ENCODE measurements around the gene ACOT12.

ACOT12 gene

DNA sequence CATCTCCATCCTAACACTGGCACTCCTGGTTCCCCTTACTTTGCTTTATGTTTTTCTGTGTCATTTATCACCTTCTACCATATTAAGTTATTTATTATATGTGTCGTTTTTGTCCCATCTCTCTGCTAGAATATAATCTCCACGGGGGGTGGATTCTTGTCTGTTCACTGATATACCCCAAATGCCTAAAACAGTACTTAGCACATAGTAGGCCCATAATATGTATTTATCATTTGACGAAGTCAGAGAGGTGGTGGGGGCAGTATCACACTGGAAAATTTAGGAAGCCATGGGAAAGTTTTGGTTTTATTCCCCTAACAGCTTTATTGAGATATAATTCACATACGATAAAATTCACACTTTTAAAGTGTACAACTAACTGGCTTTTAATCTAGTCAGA lies 78.1 kb downstream of the ACOT12 start:
- Histone ChIP-seq H3K27ac (ENCODE audit: low read depth, low read length) (0 out of 2 replicates have a peak overlapping the region, but pooled peaks have one; percentile 16), H3K4me3 (ENCODE audit: low read depth, low read length) (no peak overlapping the region), H3K36me3 (ENCODE audit: insufficient read depth, low read length) (peaks cover 26% of the 10 kb centered on the region), H3K27me3 (ENCODE audit: insufficient read depth, low read length) (no peaks in the 10 kb centered on the region), H3K4me1 (ENCODE audit: control insufficient read depth, insufficient read depth, low read length, unreplicated experiment) (peaks cover 8% of the 10 kb centered on the region), H3K79me2 (ENCODE audit: control insufficient read depth, insufficient read depth, low read length, unreplicated experiment) (no peaks in the 10 kb centered on the region), H2AFZ (ENCODE audit: low read length, unreplicated experiment) (no peak overlapping the region)

DNA sequence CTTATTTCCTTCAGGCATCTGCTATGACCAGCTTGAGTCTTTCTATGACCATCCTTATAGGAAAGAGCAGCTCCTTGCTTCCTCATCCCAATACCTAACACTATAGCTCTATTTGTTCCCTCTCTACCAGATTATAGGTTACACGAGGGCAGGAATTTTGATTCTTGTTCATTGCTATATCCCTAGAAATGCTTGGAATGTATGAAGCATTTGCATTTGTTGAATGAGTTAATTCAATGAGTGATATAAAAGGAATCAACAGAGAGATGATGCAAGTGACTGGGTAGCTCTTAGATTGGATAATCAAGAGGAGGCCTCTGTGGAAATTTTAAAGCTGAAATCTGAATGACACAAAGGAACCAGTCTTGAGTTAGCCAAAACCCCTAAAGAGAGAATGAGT lies 78.6 kb downstream of the ACOT12 start:
- H3K27ac ChIP-seq (ENCODE audit: low read depth, low read length): peak overlapping the region; percentile 42
- peaks cover 8% of the 10 kb centered on the region for H3K4me1 ChIP-seq (ENCODE audit: control insufficient read depth, insufficient read depth, low read length, unreplicated experiment)

DNA sequence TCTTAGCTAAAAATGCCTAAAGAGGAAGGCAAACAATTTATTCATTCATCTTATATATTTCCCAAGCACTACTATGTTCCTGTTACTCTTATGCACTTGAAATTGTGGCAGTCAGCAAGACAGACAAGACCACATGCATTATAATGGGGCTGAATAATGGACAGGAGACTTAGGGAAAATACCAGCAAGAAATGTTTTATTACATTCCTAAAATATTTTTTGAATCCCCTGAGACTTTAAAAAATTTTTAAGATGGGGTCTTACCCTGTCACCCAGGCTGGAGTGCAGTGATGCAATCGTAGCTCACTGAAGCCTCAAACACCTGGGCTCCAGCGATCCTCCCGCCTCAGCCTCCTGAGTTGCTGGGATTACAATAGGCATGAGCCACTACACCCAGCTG lies 79.4 kb downstream of the ACOT12 start:
- Histone ChIP-seq H3K4me3 (ENCODE audit: low read depth, low read length) (no peak overlapping the region), H3K36me3 (ENCODE audit: insufficient read depth, low read length) (peaks cover 30% of the 10 kb centered on the region), H3K27ac (ENCODE audit: low read depth, low read length) (no peak overlapping the region), H3K79me2 (ENCODE audit: control insufficient read depth, insufficient read depth, low read length, unreplicated experiment) (no peaks in the 10 kb centered on the region), H3K4me1 (ENCODE audit: control insufficient read depth, insufficient read depth, low read length, unreplicated experiment) (peaks cover 8% of the 10 kb centered on the region), H2AFZ (ENCODE audit: low read length, unreplicated experiment) (no peak overlapping the region), H3K27me3 (ENCODE audit: insufficient read depth, low read length) (no peaks in the 10 kb centered on the region)

More for the DNA sequence above, 78.6 kb downstream of the ACOT12 start:
- H2AFZ ChIP-seq (ENCODE audit: low read length, unreplicated experiment): no peak overlapping the region
- H3K27me3 ChIP-seq (ENCODE audit: insufficient read depth, low read length): no peaks in the 10 kb centered on the region
- no peak overlapping the region for H3K4me3 ChIP-seq (ENCODE audit: low read depth, low read length)
- H3K36me3 ChIP-seq (ENCODE audit: insufficient read depth, low read length): peaks cover 30% of the 10 kb centered on the region
- H3K79me2 ChIP-seq (ENCODE audit: control insufficient read depth, insufficient read depth, low read length, unreplicated experiment): no peaks in the 10 kb centered on the region

DNA sequence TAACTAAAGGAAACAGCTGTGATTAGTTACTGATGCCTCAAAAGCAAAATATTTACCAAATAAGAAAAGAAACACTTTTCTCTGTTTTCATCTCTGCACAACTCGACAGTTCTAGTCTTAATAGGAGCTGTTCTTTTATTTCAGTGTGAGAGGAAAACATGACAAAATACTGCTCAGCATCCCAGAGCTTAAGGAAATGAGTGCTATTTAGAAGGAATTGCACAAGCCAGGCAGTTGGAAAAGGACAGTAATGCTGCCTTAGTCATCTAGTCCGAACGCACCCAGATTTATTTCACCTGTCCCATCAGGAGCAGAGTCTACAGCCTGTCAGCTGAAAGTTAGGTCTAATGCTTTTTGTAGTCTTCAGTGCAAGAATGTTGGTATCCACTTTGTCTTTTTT lies 80.2 kb downstream of the ACOT12 start:
- Histone ChIP-seq H3K27me3 (ENCODE audit: insufficient read depth, low read length) (no peaks in the 10 kb centered on the region), H2AFZ (ENCODE audit: low read length, unreplicated experiment) (no peak overlapping the region), H3K4me3 (ENCODE audit: low read depth, low read length) (no peak overlapping the region), H3K27ac (ENCODE audit: low read depth, low read length) (no peak overlapping the region), H3K36me3 (ENCODE audit: insufficient read depth, low read length) (peaks cover 38% of the 10 kb centered on the region), H3K79me2 (ENCODE audit: control insufficient read depth, insufficient read depth, low read length, unreplicated experiment) (no peaks in the 10 kb centered on the region), H3K4me1 (ENCODE audit: control insufficient read depth, insufficient read depth, low read length, unreplicated experiment) (peaks cover 8% of the 10 kb centered on the region)

DNA sequence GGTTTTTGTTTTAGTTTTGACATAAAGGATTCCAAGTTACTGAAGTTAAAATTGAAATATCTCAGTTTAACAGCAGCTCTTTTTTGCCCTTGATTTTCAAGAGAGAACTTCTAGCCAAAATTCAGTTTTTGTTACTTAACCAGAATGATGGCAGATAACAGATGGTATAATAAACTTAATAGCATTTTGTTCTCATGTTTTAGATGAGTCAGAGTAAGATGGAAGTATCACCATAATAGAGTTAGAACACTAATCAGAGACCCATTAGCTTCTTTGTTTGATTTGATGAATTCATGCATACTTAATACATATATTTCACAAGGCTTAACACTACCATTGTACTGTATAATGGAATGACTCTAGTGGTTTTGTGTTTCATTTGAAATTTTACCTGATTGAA lies 80.7 kb downstream of the ACOT12 start:
- no peaks in the 10 kb centered on the region for H3K79me2 ChIP-seq (ENCODE audit: control insufficient read depth, insufficient read depth, low read length, unreplicated experiment)
- no peak overlapping the region for H3K4me3 ChIP-seq (ENCODE audit: low read depth, low read length)
- no peaks in the 10 kb centered on the region for H3K27me3 ChIP-seq (ENCODE audit: insufficient read depth, low read length)
- peaks cover 8% of the 10 kb centered on the region for H3K4me1 ChIP-seq (ENCODE audit: control insufficient read depth, insufficient read depth, low read length, unreplicated experiment)
- peaks cover 38% of the 10 kb centered on the region for H3K36me3 ChIP-seq (ENCODE audit: insufficient read depth, low read length)
- no peak overlapping the region for H2AFZ ChIP-seq (ENCODE audit: low read length, unreplicated experiment)
- H3K27ac ChIP-seq (ENCODE audit: low read depth, low read length): no peak overlapping the region

DNA sequence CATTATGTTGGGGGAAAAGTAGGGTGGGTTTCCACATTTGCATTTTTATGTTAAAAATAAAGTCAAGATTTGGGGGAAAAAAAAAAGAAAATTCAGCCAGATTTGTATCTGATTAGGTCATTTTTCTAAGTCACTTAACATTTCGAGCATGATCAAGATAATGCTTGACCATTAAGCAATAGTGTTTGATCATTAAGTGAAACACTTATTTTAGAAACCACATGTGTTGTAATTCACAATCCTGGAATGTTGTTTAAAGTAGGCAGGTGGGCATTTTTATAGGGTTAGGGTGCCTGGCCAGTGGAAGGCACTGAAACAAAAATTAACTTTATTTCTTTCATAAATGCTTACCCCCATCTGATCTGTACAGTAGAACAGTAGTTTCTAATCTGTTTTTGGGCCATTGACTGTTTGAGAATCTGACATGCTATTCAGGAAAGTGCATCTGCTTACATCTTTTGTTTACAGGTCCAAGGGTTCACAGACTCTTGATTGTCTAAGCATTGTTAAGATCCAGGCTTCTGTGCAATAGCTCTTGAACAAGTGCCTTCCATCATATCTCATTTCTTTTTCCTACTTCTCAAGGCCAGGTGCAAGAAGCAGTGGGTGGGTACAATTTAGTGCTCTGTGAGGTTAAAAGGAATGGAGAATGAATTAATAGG lies 83.4 kb downstream of the ACOT12 start:
- Histone ChIP-seq H3K27me3 (ENCODE audit: insufficient read depth, low read length) (no peaks in the 10 kb centered on the region), H3K27ac (ENCODE audit: low read depth, low read length) (no peak overlapping the region), H2AFZ (ENCODE audit: low read length, unreplicated experiment) (no peak overlapping the region), H3K4me3 (ENCODE audit: low read depth, low read length) (no peak overlapping the region), H3K4me1 (ENCODE audit: control insufficient read depth, insufficient read depth, low read length, unreplicated experiment) (peaks cover 8% of the 10 kb centered on the region), H3K36me3 (ENCODE audit: insufficient read depth, low read length) (peaks cover 38% of the 10 kb centered on the region), H3K79me2 (ENCODE audit: control insufficient read depth, insufficient read depth, low read length, unreplicated experiment) (peaks cover 7% of the 10 kb centered on the region)

DNA sequence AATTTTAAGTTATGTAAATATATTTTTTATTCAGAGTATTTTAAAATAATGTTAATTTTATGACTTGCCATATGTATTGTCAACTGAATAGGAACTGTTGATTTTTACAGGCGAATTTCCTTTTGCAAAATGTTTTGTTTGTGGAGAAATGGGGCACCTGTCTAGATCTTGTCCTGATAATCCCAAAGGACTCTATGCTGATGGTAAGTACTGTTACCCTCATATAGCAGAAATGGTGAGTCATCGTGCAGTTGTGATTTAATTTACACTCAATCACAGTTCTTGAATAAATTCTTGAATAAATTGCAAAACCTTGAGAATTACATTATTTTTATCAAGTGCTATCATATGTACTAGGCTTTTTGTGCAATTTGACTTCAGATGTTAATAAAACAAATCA lies 85.1 kb downstream of the ACOT12 start:
- no peaks in the 10 kb centered on the region for H3K27me3 ChIP-seq (ENCODE audit: insufficient read depth, low read length)
- peaks cover 3% of the 10 kb centered on the region for H3K4me1 ChIP-seq (ENCODE audit: control insufficient read depth, insufficient read depth, low read length, unreplicated experiment)
- H3K79me2 ChIP-seq (ENCODE audit: control insufficient read depth, insufficient read depth, low read length, unreplicated experiment): peaks cover 22% of the 10 kb centered on the region
- H3K4me3 ChIP-seq (ENCODE audit: low read depth, low read length): no peak overlapping the region
- H3K36me3 ChIP-seq (ENCODE audit: insufficient read depth, low read length): peaks cover 46% of the 10 kb centered on the region
- no peak overlapping the region for H3K27ac ChIP-seq (ENCODE audit: low read depth, low read length)
- H2AFZ ChIP-seq (ENCODE audit: low read length, unreplicated experiment): no peak overlapping the region

DNA sequence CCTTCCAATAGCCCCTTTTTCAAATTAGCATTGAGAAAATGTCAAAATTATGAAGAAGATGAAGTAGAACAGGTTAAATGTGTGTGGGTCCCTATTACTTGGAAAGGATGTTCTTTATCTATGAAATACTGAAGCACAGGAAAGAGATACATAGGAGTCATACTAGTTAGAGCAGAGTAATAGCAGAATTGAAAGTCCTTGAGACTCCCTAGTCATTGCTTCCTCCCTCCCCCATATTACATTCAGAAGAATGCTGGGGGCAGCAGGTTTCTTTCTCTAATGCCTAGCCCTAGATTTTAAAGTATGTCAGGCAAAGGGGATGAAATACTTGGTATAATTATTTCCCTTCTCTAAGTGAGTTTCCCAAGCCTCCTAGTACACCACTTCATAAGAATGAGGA lies 88.1 kb downstream of the ACOT12 start:
- no peak overlapping the region for H3K4me3 ChIP-seq (ENCODE audit: low read depth, low read length)
- no peak overlapping the region for H2AFZ ChIP-seq (ENCODE audit: low read length, unreplicated experiment)
- peaks cover 50% of the 10 kb centered on the region for H3K79me2 ChIP-seq (ENCODE audit: control insufficient read depth, insufficient read depth, low read length, unreplicated experiment)
- H3K4me1 ChIP-seq (ENCODE audit: control insufficient read depth, insufficient read depth, low read length, unreplicated experiment): peaks cover 13% of the 10 kb centered on the region
- peaks cover 19% of the 10 kb centered on the region for H3K36me3 ChIP-seq (ENCODE audit: insufficient read depth, low read length)
- H3K27ac ChIP-seq (ENCODE audit: low read depth, low read length): no peak overlapping the region
- H3K27me3 ChIP-seq (ENCODE audit: insufficient read depth, low read length): no peaks in the 10 kb centered on the region

DNA sequence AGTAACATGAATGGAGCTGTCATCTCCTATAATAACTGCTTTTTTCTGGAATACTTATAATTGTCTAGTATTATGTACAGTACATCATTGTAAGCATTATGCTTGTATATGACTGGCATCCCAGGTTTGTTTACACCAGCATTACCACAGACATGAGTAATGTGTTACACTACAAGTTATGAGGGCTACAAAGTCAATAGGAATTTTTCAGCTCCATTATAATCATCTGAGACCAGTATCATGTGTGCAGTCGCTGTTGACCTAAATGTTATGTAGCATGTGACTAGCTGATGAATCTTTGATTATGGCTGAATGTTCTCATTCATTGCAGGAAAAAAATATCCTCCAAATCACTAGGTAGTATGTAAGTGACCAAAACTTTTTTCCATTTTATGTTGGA lies 90.4 kb downstream of the ACOT12 start:
- H2AFZ ChIP-seq (ENCODE audit: low read length, unreplicated experiment): no peak overlapping the region
- H3K4me1 ChIP-seq (ENCODE audit: control insufficient read depth, insufficient read depth, low read length, unreplicated experiment): peaks cover 26% of the 10 kb centered on the region
- peaks cover 59% of the 10 kb centered on the region for H3K79me2 ChIP-seq (ENCODE audit: control insufficient read depth, insufficient read depth, low read length, unreplicated experiment)
- H3K4me3 ChIP-seq (ENCODE audit: low read depth, low read length): no peak overlapping the region; the same call in 1 of the 2 replicates
- peak overlapping the region; percentile 25; the same call in 1 of the 2 replicates for H3K27ac ChIP-seq (ENCODE audit: low read depth, low read length)
- H3K36me3 ChIP-seq (ENCODE audit: insufficient read depth, low read length): peaks cover 8% of the 10 kb centered on the region; the same call in 1 of the 2 replicates
- no peaks in the 10 kb centered on the region for H3K27me3 ChIP-seq (ENCODE audit: insufficient read depth, low read length)

DNA sequence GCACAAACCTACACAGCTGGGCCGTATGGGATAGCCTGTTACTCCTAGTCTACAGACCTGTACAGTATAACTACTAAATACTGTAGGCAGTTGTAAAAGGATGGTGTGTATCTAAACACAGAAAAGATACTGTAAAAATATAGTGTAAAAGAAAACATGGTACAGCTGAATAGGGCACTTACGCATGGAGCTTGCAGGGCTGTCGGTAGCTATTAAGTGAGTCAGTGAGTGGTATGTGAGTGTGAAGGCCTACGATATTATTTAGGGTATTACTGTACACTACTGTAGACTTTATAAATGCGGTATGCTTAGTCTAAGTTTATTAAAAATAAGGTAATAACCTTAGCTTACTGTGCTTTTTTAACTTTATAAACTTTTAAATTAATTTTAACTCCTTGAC lies 91.3 kb downstream of the ACOT12 start:
- Histone ChIP-seq H2AFZ (ENCODE audit: low read length, unreplicated experiment) (no peak overlapping the region), H3K36me3 (ENCODE audit: insufficient read depth, low read length) (peaks cover 8% of the 10 kb centered on the region; the same call in 1 of the 2 replicates), H3K4me3 (ENCODE audit: low read depth, low read length) (peak overlapping the region; percentile 88), H3K4me1 (ENCODE audit: control insufficient read depth, insufficient read depth, low read length, unreplicated experiment) (peaks cover 26% of the 10 kb centered on the region), H3K79me2 (ENCODE audit: control insufficient read depth, insufficient read depth, low read length, unreplicated experiment) (peaks cover 63% of the 10 kb centered on the region), H3K27ac (ENCODE audit: low read depth, low read length) (no peak overlapping the region; the same call in 1 of the 2 replicates), H3K27me3 (ENCODE audit: insufficient read depth, low read length) (no peaks in the 10 kb centered on the region)

DNA sequence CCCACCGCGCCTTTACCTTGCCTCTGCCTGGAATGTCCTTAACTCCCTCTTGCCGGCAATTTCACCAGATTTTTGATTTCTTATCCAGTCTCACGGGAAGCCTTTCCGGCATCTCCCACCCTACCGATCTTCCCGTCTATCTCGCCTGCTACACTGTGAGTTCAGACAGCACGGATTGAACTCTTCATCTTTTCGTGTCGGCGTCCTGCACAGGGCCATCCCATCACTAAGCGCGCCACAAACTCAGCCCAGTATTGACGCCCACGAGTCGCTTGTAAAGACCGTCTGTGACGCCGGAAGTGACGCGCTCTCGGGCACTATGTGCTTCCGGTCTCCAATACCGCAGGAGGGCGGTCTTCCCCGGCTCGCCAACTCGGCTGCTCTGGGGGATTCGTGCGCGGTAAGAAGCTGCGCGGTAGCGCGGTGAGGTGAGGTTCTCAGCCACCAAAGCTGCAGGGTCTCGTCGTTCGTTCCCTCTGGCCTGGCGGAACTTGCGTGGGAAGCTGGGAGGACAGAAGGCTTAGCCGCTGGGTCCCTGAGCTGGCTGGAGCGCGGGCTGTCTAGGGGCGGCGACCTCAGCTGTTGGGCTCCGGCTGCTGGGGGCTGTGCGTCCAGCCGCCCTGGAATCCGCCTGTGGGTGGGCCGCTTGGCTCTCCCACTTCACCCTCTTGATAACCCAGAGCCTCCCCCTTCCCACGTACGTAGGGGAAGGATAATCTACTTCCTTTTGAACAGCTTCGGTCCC lies 92.5 kb downstream of the ACOT12 start, which contains the start of gene ZCCHC9:
TSS of gene ZCCHC9 (plus strand) at position 317 of the 745 bp plus-strand sequence. CDS start 3,171 bp downstream, outside the sequence.
- peak within 1 kb of the TSS; percentile 88 for H3K4me3 ChIP-seq (ENCODE audit: low read depth, low read length)
- no peaks in the 10 kb centered on the region for H3K27me3 ChIP-seq (ENCODE audit: insufficient read depth, low read length)
- peak within 1 kb of the TSS; percentile 77 for H3K27ac ChIP-seq (ENCODE audit: low read depth, low read length)
- peaks cover 58% of the 10 kb centered on the region for H3K79me2 ChIP-seq (ENCODE audit: control insufficient read depth, insufficient read depth, low read length, unreplicated experiment)
- H2AFZ ChIP-seq (ENCODE audit: low read length, unreplicated experiment): peak within 1 kb of the TSS; percentile 94
- peaks cover 8% of the 10 kb centered on the region; the same call in 1 of the 2 replicates for H3K36me3 ChIP-seq (ENCODE audit: insufficient read depth, low read length)
- H3K4me1 ChIP-seq (ENCODE audit: control insufficient read depth, insufficient read depth, low read length, unreplicated experiment): peaks cover 26% of the 10 kb centered on the region
